Endothelial cell of umbilical vein (primary cell): ENCODE data around the gene PDLIM5.

Experiments used
- POLR2A ChIP-seq: IDR thresholded peaks from 2 replicates; pipeline ENCODE4 v1.6.1; 2012; ENCODE audit warnings: low read depth, mild to moderate bottlenecking, control low read depth, low read length
- POLR2AphosphoS5 ChIP-seq: IDR thresholded peaks from 2 replicates; pipeline ENCODE4 v1.6.1; 2012; ENCODE audit warnings: low read depth, mild to moderate bottlenecking, control low read depth, low read length, moderate library complexity; ENCODE audit not compliant: insufficient read depth
- TF ChIP-seq, protein P1 (sequence below), 2 donors: IDR thresholded peaks; 1 replicate in 1 of 2; 2 replicates in 1 of 2; pipeline ENCODE4 v1.5.1; 2011; ENCODE audit warnings: low read length in 2 of 2, mild to moderate bottlenecking in 2 of 2, moderate library complexity in 2 of 2, control low read depth in 1 of 2, inconsistent platforms in 1 of 2, low read depth in 1 of 2; ENCODE audit not compliant: insufficient read depth in 1 of 2; ENCODE audit errors: extremely low read depth in 1 of 2
- TF ChIP-seq, protein P2 (sequence below): IDR thresholded peaks from 2 replicates; pipeline ENCODE4 v1.6.1; 2011; ENCODE audit not compliant: insufficient read depth, insufficient read length

DNA sequence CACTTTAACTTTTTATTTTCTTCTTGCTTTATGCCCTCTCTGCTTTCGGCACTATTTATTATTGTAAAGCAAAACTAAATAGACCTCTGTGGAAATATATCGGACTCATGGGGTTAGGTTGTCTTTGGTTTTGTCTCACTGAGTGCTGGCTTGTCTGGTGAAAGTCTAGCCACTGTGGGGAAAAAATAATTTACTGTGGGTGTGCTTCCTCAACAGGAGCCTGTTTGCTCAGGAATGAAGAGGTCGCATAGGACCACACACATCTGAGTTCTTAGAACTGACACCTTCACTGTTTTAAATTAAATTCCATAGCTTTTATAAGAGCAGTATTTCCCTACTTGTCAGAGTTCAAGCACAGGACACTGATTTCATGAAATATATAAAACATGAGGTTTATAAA, 203.0 kb downstream of the PDLIM5 start:
- TF ChIP-seq POLR2A = no peak
- TF ChIP-seq, protein P1, sequence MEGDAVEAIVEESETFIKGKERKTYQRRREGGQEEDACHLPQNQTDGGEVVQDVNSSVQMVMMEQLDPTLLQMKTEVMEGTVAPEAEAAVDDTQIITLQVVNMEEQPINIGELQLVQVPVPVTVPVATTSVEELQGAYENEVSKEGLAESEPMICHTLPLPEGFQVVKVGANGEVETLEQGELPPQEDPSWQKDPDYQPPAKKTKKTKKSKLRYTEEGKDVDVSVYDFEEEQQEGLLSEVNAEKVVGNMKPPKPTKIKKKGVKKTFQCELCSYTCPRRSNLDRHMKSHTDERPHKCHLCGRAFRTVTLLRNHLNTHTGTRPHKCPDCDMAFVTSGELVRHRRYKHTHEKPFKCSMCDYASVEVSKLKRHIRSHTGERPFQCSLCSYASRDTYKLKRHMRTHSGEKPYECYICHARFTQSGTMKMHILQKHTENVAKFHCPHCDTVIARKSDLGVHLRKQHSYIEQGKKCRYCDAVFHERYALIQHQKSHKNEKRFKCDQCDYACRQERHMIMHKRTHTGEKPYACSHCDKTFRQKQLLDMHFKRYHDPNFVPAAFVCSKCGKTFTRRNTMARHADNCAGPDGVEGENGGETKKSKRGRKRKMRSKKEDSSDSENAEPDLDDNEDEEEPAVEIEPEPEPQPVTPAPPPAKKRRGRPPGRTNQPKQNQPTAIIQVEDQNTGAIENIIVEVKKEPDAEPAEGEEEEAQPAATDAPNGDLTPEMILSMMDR (IDR thresholded peaks at IDR 0.05; ENCODE audit: extremely low read depth in 1 of 2, insufficient read depth in 1 of 2, low read depth in 1 of 2, low read length in 2 of 2) = no peak
- TF ChIP-seq POLR2AphosphoS5 = no peak
- TF ChIP-seq, protein P2, sequence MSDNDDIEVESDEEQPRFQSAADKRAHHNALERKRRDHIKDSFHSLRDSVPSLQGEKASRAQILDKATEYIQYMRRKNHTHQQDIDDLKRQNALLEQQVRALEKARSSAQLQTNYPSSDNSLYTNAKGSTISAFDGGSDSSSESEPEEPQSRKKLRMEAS = no peak
